ENCODE data around the gene NPHP3.

- TF ChIP-seq CTCF (IDR thresholded peaks at IDR 0.05; ENCODE audit: borderline replicate concordance, extremely low read depth, low read length, poor library complexity, severe bottlenecking): no peak
- no peak for TF ChIP-seq EZH2 (IDR thresholded peaks at IDR 0.05; ENCODE audit: borderline replicate concordance, low read depth, low read length, severe bottlenecking)
These were observed 69.5 kb downstream of the NPHP3 start for GRCh38 chr3:132652640-132653270.

All from DND-41 (cell line).